GM03348 (cell line): ENCODE data around the gene TMEM178B.
"Not testable (repeated sequence)": the region's sequence is repeated elsewhere in the genome, so short reads cannot be mapped to it uniquely, and the experiment has no call there.

ENCODE experiments used
- DNase-seq: peaks from one replicate; pipeline ENCODE4 v3.0.0; 2012; ENCODE audit warnings: low spot score

Gene TMEM178B

DNA sequence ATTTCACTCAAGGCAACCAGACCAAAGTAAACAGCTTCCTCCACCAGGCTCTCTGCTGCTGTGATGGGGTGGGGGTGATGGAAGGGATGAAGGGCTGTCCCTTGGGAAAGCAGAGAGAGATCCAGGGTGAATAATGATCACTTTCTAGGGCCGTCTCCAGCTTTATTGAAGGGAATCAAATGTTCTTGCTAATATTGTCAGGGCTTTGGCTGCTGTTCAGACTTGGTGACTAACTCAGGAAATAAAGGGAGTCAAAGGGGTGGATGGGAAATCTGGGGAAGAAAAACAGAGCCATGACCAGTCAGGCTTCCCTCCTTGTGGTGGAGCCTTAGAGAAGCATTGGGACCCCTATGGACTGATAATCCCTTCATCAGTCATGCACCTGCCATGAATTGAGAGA, 281.2 kb downstream of the TMEM178B start:
- DNase-seq = no peak

DNA sequence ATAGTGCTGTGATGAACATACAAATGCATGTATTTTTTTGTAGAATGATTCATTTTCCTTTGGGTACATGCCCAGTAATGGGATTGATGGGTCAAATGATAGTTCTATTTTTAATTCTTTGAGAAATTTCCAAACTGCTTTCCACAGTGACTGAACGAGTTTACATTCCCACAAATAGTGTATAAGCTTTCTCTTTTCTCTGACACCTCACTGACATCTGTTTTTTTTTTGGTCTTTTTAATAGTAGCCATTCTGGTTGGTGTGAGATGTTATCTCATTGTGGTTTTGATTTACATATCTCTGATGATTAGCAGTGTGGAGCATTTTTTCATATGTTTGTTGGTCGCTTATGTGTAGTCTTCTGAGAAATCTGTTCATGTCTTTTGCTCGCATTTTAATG, 282.3 kb downstream of the TMEM178B start:
- DNase-seq = no peak

DNA sequence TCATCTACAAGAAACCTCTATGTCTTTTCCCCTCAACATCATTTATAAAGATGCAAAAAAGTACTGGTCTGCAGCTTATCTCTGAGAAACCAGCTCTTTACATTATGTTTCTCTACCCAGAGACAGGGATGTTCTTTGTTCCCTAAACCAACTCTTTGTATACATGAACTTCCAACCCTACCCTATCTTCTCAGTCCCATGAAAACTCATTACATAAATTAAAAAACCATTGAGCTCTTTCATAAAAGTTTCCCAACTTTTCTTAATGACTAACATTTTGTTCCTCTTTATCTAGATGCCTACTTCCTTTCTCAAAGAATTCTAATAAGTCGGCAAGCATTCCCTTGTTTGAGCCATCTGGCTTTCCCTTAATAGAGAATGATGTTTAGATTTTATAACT, 284.5 kb downstream of the TMEM178B start:
- DNase-seq = no peak

DNA sequence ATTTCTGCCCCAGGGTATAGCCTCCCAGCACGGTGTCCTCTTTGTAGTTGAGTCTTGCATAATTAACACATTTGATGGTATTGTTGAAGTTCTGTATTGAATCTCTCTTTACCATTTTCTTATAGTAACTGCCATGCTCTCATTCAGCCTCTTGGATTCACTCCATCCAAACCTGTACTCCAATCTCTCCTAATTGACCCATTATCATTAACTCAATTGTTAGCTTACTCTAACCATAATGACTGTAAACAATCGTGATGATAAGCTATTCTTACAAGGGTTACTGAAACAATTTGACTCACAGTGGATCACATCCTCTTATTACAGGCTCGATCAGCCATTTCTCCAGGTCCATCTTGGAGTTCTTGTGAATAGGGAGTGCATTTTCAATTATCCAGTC, 285.4 kb downstream of the TMEM178B start:
- DNase-seq = no peak

GRCh38 chr7:141359740-141360415, 286.0 kb downstream of the TMEM178B start:
- no peak for DNase-seq

DNA sequence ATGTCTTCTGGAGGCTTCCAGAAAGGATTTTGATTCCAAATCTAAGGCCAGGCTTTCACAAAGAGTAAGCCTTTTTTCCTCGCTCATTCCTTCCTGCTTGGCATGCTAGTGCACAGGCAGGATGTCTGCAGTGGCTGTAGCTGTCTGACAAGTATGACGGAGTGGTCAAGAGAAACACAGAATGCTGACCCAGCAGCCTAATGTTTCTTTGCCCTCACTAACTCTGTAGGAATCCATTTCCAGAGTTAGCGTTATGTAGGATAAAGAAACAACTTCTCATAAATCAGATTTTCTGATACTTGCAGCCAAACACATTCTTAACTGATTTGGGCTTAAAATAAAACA, 286.5 kb downstream of the TMEM178B start:
- no peak for DNase-seq

DNA sequence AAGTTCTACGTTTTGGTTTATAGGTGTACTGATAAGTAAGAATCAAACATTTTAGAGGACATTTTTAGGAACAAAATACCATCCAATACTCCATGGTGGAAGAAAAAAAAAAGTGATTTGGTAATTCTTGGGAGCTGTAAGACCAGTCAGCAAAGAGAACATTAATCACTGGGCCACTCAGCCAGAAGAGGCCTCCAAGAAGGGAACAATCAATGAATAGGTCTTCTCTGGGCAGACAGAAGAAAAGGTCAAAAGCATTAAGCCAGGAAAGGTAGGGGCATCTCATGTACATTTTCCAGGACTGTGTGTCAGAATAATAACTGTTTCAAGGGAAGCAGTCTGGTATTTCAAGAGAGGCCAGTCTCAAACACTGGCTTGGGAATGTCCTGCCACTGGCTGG, 286.9 kb downstream of the TMEM178B start:
- no peak for DNase-seq

- no peak for DNase-seq
These were observed 287.6 kb downstream of the TMEM178B start for GRCh38 chr7:141361479-141361878.

DNA sequence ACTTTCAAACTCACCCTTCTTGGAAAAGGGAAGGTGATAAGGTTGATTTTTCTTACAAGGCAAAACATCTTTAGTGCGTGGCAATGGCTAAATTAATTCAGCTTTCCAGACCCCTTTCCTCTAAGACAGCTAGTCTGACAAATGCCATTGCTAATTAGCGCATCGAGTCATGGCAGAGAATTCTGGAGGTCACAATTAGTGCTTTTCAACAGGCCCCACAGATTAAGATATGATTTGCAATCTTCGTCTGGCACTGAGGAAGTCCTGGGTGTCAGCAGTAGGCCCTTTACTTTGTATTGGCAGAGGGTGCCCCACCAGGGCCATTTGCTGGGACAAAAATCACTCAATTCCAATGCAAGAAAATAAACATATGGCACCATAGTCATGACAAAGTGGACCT, 288.1 kb downstream of the TMEM178B start:
- DNase-seq = no peak

- DNase-seq = peak; percentile 63
These were observed 288.9 kb downstream of the TMEM178B start for GRCh38 chr7:141362580-141363435.

DNA sequence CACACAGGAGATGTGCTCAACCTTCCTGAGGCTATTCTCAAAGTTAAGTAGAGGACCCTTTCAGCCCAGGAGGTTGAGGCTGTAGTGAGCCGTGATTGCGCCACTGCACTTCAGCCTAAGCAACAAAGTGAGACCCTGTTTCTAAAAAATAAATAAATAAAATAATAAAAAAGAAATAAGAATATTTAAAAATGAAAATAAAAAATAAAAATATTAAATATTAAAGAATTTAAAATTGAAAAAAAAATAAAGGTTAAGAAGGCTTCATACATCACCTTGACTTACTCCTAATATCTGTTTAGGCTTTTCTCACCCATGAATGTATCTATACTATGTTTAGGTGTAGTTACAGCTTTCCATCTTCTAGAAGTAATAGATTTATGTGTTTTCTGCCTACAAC, 289.9 kb downstream of the TMEM178B start:
- no peak for DNase-seq

DNA sequence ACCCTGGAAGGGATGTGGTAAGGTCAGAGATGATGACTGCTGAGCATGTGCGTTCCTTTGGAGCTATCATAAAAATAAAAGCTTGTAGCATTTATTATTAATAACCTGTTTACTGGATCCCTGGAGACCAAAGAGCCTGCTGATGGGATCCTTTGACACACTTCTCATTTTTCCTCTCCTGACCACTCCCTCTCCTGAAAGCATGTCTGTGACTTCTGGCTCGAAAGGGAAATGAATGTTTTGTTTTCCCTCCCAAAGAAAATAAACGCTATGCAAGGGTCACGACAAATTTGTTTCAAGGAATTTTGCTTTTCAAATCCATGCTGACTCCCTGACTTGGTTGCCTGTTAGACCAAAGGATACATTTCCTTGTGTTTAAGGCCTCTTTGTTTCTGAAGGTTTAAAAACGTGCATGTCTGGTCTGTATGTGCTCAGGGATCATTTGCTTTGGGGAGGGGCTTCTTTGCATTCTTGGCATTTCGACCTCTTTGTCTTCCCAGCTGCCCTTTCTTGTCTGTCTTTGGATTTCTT, 292.3 kb downstream of the TMEM178B start:
- DNase-seq = no peak

- no peak for DNase-seq
These were observed 295.6 kb downstream of the TMEM178B start for GRCh38 chr7:141369422-141369821.

GRCh38 chr7:141370178-141370577, 296.3 kb downstream of the TMEM178B start:
- DNase-seq = no peak

DNA sequence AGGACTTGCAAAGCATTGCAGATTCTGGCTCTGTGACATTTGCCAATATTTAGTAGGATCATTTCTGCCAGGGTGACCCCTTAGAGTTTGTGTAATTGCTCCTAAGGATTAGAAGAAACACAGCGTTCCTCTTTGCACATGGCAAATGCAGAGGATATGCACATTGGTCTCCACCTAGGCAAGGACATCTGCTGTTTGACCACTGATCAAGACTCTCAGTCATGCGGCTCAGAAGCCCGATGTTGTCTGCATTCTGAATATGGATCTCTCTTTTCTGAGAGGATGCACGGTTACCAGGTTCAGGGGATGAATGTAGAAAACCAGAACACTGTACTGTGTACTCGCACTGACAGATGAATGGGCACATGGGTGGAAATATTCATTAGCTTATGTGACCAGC, 296.8 kb downstream of the TMEM178B start:
- no peak for DNase-seq

- DNase-seq = no peak
These were observed 300.6 kb downstream of the TMEM178B start for GRCh38 chr7:141374425-141374824.

DNA sequence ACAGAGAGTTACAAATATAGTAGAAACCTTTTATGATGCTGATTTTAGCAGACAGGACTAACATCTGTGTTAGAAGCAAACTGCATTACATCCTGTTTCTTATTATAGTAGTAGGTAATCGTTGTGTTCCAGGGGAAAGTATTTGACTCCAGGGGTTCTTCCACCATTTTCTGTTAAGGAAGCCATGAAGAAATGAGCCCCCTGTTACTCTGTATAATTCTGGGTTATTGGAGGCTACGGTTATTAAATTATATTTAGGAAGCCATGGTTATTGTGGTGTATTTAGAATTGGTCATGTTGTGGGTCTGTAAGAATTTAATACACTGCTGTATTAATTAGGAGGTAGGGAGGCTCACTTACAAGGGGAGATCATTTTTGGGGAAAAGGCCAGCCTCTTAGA, 301.6 kb downstream of the TMEM178B start:
- DNase-seq = no peak

- no peak for DNase-seq
These were observed 304.0 kb downstream of the TMEM178B start for GRCh38 chr7:141377906-141378305.

- no peak for DNase-seq
These were observed 304.5 kb downstream of the TMEM178B start for GRCh38 chr7:141378405-141378804.

- no peak for DNase-seq
These were observed 308.0 kb downstream of the TMEM178B start for GRCh38 chr7:141381794-141382427.

GRCh38 chr7:141383356-141383755, 309.5 kb downstream of the TMEM178B start:
- not testable (repeated sequence) for DNase-seq

DNA sequence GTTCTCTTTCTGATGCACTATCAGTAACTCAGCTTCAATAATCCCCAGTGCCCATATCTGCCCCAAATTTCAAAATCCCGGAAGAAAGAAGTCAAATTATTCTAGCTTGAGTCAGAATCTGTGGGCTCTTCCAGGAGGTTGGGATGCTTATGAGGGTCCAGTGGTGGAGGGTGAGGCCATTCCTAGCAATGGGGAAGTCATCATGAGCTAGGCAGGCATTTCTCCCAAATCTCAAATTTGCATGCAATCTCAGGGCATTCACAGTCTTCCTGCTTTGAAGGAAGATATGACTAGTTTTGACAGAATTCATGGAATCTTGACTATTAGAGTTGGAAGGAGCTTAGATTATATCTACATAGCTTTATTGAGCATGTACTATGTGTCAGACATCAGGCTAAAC, 313.0 kb downstream of the TMEM178B start:
- no peak for DNase-seq
